Measurements from ENCODE around the gene MVK.

MVK gene

DNA sequence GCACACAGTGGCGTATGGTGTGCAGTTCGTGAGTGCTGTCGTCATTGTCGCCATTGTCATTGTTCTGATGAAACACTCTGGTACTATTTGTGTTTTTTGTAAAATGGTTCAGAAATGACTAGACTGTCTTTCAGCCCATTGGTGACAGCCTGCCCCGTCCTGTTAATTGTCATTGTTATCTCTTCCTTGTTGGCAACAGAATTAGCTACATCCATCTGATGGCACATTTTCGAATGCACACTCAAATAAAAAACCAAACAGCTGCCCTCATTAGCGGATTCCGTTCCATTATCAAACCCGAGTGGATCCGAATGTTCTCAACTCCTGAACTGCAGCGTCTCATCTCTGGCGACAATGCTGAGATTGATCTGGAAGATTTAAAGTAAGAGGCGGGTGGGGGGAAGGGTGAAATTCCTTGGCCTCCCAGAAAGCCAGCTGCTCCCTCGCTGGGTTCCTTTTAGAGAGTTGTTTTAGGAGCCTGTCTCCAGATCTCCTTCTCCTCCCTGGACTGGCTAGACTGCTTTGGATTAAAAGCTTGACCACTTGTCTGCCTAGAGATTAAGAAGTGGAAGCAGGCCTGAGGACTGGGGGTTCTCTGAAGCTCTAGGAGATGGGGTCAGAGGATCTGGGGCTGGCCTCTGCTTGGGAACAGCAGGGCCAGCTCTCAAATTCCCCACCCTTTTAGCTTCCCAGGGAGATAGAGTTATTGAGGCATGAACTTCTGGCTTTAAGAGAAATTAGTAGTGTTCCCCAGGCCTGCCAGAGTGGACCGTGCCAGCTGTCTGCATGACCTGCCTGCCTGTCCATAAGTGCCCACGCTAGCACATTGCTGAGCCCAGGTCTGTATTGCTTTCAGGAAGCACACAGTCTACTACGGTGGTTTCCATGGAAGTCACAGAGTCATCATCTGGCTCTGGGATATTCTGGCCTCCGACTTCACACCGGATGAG lies 43.6 kb upstream of the MVK start:
- no peaks in the 10 kb centered on the region for H3K4me1 ChIP-seq
- H3K36me3 ChIP-seq (ENCODE audit: control insufficient read depth, insufficient read depth, low read length), result no peaks in the 10 kb centered on the region
- H3K4me3 ChIP-seq (ENCODE audit: low read depth, low read length), result no peak overlapping the region
- no peaks in the 10 kb centered on the region for H3K79me2 ChIP-seq
- H3K9me3 ChIP-seq (ENCODE audit: control insufficient read depth, low read length), result no peaks in the 10 kb centered on the region
- H3K4me2 ChIP-seq (ENCODE audit: low read length), result no peak overlapping the region
- H2AFZ ChIP-seq, result no peak overlapping the region
- no peak overlapping the region for H3K9ac ChIP-seq
- no peaks in the 10 kb centered on the region for H3K27me3 ChIP-seq (ENCODE audit: control insufficient read depth, insufficient read depth, low read length)
- TF ChIP-seq, protein P1, sequence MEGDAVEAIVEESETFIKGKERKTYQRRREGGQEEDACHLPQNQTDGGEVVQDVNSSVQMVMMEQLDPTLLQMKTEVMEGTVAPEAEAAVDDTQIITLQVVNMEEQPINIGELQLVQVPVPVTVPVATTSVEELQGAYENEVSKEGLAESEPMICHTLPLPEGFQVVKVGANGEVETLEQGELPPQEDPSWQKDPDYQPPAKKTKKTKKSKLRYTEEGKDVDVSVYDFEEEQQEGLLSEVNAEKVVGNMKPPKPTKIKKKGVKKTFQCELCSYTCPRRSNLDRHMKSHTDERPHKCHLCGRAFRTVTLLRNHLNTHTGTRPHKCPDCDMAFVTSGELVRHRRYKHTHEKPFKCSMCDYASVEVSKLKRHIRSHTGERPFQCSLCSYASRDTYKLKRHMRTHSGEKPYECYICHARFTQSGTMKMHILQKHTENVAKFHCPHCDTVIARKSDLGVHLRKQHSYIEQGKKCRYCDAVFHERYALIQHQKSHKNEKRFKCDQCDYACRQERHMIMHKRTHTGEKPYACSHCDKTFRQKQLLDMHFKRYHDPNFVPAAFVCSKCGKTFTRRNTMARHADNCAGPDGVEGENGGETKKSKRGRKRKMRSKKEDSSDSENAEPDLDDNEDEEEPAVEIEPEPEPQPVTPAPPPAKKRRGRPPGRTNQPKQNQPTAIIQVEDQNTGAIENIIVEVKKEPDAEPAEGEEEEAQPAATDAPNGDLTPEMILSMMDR (IDR thresholded peaks at IDR 0.05), result no peak
- H3K27ac ChIP-seq, result no peak overlapping the region

DNA sequence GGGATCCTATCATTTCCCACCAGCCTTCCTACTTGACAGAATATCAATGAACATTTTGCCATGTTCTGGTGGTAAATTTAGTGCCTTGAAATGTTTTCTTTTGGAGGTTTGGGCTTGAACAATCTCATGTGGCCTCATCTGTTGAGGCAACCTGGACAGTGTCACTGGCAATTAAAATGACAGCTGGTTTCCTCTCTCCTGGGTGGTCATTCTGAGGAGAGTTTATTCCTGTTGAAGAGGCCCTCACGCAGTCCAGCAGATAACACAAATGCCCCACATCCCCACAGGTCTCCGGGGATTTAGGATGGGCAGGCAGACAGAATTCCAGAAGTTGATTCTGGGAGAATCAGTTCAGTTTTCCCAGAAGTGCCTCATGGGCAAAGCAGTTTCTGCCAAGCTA lies 42.2 kb upstream of the MVK start:
- Histone ChIP-seq H2AFZ (no peak overlapping the region), H3K27me3 (ENCODE audit: control insufficient read depth, insufficient read depth, low read length) (no peaks in the 10 kb centered on the region), H3K9me3 (ENCODE audit: control insufficient read depth, low read length) (no peaks in the 10 kb centered on the region), H3K9ac (no peak overlapping the region), H3K36me3 (ENCODE audit: control insufficient read depth, insufficient read depth, low read length) (no peaks in the 10 kb centered on the region), H3K27ac (no peak overlapping the region), H3K79me2 (no peaks in the 10 kb centered on the region), H3K4me3 (ENCODE audit: low read depth, low read length) (no peak overlapping the region), H3K4me2 (ENCODE audit: low read length) (no peak overlapping the region), H3K4me1 (no peaks in the 10 kb centered on the region)
- TF ChIP-seq, protein P1 (IDR thresholded peaks at IDR 0.05), result no peak

GRCh38 chr12:109532721-109533486 lies 40.7 kb upstream of the MVK start:
- H2AFZ ChIP-seq, result no peak overlapping the region
- H3K4me2 ChIP-seq (ENCODE audit: low read length), result no peak overlapping the region
- TF ChIP-seq, protein P1 (IDR thresholded peaks at IDR 0.05), result no peak
- H3K4me3 ChIP-seq (ENCODE audit: low read depth, low read length), result no peak overlapping the region
- no peaks in the 10 kb centered on the region for H3K9me3 ChIP-seq (ENCODE audit: control insufficient read depth, low read length)
- H3K4me1 ChIP-seq, result no peaks in the 10 kb centered on the region
- no peaks in the 10 kb centered on the region for H3K36me3 ChIP-seq (ENCODE audit: control insufficient read depth, insufficient read depth, low read length)
- no peak overlapping the region for H3K27ac ChIP-seq
- H3K79me2 ChIP-seq, result no peaks in the 10 kb centered on the region
- no peaks in the 10 kb centered on the region for H3K27me3 ChIP-seq (ENCODE audit: control insufficient read depth, insufficient read depth, low read length)
- no peak overlapping the region for H3K9ac ChIP-seq

DNA sequence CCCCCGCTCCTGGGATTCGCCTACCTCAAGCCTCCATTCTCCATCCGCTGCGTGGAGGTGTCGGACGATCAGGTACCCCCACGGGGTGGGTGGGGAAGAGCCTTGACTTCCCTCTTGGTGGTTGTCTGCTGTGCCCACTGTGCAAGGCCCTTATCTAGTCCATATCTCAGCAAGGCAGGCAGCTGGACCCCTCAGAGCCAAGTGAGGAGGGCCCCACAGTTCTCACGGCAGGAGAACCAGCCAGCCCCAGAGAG lies 40.2 kb upstream of the MVK start:
- no peaks in the 10 kb centered on the region for H3K79me2 ChIP-seq
- no peak overlapping the region for H3K4me2 ChIP-seq (ENCODE audit: low read length)
- no peak overlapping the region for H2AFZ ChIP-seq
- H3K4me3 ChIP-seq (ENCODE audit: low read depth, low read length), result no peak overlapping the region
- H3K4me1 ChIP-seq, result no peaks in the 10 kb centered on the region
- TF ChIP-seq, protein P1 (IDR thresholded peaks at IDR 0.05), result no peak
- H3K27ac ChIP-seq, result no peak overlapping the region
- no peaks in the 10 kb centered on the region for H3K27me3 ChIP-seq (ENCODE audit: control insufficient read depth, insufficient read depth, low read length)
- H3K9me3 ChIP-seq (ENCODE audit: control insufficient read depth, low read length), result no peaks in the 10 kb centered on the region
- H3K9ac ChIP-seq, result no peak overlapping the region
- H3K36me3 ChIP-seq (ENCODE audit: control insufficient read depth, insufficient read depth, low read length), result no peaks in the 10 kb centered on the region

Measured in parathyroid adenoma (tissue), 2 donors.